ENCODE results near the gene TBC1D32.

DNA sequence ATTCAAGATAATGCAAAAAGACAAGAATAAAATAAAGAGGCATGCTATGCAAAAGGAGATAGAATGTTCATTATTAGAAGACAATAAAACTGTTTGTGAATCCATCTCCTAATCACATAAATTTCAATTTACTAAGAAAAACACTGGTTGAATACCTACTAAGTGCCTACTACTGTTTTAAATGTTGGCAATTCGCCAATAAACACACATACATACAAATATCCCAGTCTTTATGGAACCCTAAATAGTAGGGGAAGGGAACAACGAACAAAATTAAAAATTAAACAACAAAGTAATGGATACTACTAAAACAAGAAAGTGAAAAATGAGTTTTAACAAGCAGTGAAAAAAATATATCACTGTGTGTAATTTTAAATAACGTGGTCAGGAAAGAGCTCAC lies 158.5 kb downstream of the TBC1D32 start:
- TF ChIP-seq EZH2 (IDR thresholded peaks at IDR 0.05; ENCODE audit: borderline replicate concordance, low read length), result no peak
- TF ChIP-seq, protein P1, sequence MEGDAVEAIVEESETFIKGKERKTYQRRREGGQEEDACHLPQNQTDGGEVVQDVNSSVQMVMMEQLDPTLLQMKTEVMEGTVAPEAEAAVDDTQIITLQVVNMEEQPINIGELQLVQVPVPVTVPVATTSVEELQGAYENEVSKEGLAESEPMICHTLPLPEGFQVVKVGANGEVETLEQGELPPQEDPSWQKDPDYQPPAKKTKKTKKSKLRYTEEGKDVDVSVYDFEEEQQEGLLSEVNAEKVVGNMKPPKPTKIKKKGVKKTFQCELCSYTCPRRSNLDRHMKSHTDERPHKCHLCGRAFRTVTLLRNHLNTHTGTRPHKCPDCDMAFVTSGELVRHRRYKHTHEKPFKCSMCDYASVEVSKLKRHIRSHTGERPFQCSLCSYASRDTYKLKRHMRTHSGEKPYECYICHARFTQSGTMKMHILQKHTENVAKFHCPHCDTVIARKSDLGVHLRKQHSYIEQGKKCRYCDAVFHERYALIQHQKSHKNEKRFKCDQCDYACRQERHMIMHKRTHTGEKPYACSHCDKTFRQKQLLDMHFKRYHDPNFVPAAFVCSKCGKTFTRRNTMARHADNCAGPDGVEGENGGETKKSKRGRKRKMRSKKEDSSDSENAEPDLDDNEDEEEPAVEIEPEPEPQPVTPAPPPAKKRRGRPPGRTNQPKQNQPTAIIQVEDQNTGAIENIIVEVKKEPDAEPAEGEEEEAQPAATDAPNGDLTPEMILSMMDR (conservative IDR thresholded peaks at IDR 0.05 in 1 of 2, IDR thresholded peaks at IDR 0.05 in 1 of 2; ENCODE audit: extremely low read depth in 1 of 2, insufficient read depth in 1 of 2, low read depth in 1 of 2, low read length in 2 of 2), result no peak
